Hepatocyte (in vitro differentiated cells): ENCODE data around the gene MPC1.

Source experiments
- CTCF ChIP-seq: fragments of 200-600 bp; sonication (generic); IDR thresholded peaks from 2 replicates; pipeline ENCODE4 v1.5.1; 2016; ENCODE audit warnings: antibody characterized with exemption, mild to moderate bottlenecking; ENCODE audit not compliant: poor library complexity
- EZH2 ChIP-seq: fragments of 200-600 bp; sonication (generic); IDR thresholded peaks from 2 replicates; pipeline ENCODE4 v1.6.1; 2016; ENCODE audit warnings: antibody characterized with exemption, mild to moderate bottlenecking, borderline replicate concordance
- EZH2phosphoT487 ChIP-seq: fragments of 200-600 bp; sonication (generic); IDR thresholded peaks from one replicate; pipeline ENCODE4 v1.6.1; 2018; ENCODE audit warnings: antibody characterized with exemption, mild to moderate bottlenecking, low read depth, moderate library complexity; ENCODE audit not compliant: unreplicated experiment, severe bottlenecking

DNA sequence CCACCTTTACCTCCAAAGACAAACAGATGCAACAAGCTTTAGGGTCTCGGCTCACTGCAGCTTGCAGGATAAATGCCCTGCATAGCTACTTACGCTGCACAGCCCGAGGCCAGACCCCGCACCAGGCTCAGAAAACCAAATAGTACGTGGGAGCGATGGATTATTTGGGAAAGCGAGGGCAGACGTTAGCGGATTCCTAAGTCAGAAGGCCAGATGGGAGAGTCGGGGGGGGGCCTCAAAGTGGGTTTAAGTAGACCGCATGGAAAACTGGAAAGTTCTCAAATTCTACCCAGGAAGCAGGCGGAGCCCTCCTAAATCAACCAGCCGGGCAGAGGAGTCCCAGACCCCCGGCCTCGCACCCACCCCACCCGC is 40.8 kb downstream of the MPC1 start:
- TF ChIP-seq CTCF (no peak), EZH2 (no peak), EZH2phosphoT487 (no peak)
